ENCODE data around the gene CHRM1. TPM values are rescaled to one million over a fixed set of nuclear protein-coding genes. Genes with fewer than 3 reads are reported as not detected.
A peak's percentile ranks its signal among the peaks of the same experiment; 100 is the strongest.

The CHRM1 gene
- total and polyA plus RNA-seq, 4 donors, result 0.38 to 1.5 (median 1.2) TPM

DNA sequence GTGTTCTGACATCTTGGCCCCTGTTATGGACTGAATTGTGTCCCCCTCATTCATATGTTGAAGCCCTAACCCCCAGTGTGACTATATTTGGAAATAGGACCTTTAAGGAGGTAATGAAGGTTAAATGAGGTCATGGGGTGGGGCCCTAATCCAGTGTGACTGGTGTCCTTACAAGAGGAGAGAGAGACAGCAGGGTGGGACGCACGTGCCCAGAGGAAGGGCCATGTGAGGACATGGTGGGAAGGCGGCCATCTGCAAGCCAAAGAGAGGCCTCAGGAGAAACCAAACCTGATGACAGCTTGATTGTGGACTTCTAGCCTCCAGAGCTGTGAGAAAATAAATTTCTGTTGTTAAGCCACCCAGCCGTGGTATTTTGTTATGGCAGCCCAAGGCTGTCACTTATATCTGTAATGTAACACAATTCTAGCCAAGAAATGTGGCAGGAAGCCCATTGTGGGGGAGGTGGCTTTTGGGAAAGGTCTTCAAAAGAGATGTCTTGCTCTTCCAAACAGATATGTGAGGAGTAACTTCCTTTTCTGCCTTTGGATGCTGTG is 39.9 kb upstream of the CHRM1 start:
- Histone ChIP-seq H3K9me3 (ENCODE audit: control insufficient read depth in 4 of 4, insufficient read depth in 3 of 4, low read length in 3 of 4) (no peaks in the 10 kb centered on the region), H3K36me3 (ENCODE audit: control insufficient read depth in 4 of 4, insufficient read depth in 4 of 4, low read length in 4 of 4) (no peaks in the 10 kb centered on the region), H3K27ac (ENCODE audit: low read depth in 1 of 2, low read length in 1 of 2) (no peak overlapping the region), H3K9ac (ENCODE audit: insufficient read depth in 1 of 2, low read length in 2 of 2) (no peak overlapping the region), H3K4me3 (no peak overlapping the region), H3K27me3 (ENCODE audit: control insufficient read depth in 3 of 3, insufficient read depth in 3 of 3, low read length in 2 of 3) (no peaks in the 10 kb centered on the region), H3K4me1 (ENCODE audit: control insufficient read depth in 5 of 5, insufficient read depth in 5 of 5, low read length in 5 of 5) (peaks cover 0 to 11% (median 7%) of the 10 kb centered on the region in 5 donors)
- ATAC-seq (ENCODE audit: insufficient read depth, low FRiP score), result no peak
- DNase-seq, result no peak
- TF ChIP-seq, protein P1, sequence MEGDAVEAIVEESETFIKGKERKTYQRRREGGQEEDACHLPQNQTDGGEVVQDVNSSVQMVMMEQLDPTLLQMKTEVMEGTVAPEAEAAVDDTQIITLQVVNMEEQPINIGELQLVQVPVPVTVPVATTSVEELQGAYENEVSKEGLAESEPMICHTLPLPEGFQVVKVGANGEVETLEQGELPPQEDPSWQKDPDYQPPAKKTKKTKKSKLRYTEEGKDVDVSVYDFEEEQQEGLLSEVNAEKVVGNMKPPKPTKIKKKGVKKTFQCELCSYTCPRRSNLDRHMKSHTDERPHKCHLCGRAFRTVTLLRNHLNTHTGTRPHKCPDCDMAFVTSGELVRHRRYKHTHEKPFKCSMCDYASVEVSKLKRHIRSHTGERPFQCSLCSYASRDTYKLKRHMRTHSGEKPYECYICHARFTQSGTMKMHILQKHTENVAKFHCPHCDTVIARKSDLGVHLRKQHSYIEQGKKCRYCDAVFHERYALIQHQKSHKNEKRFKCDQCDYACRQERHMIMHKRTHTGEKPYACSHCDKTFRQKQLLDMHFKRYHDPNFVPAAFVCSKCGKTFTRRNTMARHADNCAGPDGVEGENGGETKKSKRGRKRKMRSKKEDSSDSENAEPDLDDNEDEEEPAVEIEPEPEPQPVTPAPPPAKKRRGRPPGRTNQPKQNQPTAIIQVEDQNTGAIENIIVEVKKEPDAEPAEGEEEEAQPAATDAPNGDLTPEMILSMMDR (IDR thresholded peaks at IDR 0.05; ENCODE audit: control extremely low read depth, extremely low read depth), result no peak
- WGBS, 2 donors, result 86 to 88% methylated on average over 4 of the region's 4 CpGs

DNA sequence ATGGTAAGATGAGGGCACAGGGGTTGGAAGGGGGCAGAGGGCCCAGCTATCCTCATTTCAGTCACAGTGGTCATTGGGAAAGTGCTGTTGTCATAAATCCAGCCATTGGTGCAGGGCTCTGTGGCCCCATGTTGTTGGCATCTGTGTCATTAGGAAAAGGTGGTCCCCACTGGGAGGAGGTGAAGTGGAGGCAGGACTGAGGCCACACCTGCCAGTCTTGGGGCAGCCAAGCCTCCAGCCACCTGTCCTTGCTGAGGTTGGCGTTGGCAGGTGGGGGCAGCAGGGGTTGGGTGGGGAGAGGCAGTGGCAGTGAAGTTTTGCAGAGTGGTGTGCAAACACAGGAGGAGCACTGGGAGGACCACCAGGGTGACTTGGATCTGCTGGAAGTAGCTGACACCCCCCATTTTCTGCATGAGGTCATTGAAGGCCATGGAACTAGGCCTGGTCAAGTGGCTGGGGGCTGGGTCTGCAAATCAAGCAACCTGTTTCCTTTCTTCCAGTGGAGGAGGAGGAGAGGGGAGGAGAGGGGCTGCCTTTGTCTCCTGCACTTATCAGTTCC is 38.3 kb upstream of the CHRM1 start:
- no peak for DNase-seq
- no peak overlapping the region for H3K9ac ChIP-seq (ENCODE audit: insufficient read depth in 1 of 2, low read length in 2 of 2)

DNA sequence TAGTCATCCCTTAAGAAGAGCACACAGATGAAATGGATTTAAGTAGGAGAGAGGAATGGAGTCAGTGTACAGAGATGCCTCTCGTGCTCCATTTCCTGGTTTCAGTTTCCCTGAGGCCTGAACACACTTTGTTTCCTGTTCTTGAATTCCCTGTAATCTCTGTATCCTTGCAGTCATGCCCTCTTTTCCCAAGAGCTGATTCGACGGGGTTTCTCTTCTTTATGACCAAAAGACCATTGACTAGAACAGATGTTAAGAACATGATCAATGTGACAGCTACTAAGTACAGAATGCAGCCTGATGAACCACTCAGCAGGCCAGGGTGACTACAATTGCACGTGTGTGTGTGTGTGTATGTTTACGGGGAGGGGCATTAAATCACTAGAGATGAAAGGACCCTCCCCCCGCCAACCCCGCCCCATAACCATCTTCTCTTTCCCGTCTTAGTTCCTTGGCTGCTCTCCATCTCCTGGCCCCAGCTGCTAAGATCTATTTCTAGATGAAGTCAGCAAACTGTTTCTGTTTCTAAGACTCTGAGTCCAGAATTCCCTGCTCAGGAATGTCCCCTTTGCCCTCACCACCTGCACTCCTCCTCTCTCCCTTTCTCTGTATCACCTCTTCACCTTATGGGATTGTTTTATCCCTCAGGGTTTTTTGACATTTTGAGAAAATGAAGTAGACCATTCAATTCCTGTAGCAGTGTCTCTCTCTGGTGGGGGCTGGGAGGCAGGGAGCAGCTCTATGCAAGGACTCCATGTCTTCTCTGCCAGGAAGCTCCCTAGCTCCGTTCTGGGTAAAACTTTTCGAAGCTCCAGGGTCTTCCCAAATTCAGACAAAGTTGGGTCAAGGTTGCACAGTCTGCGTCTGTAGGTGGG is 37.6 kb upstream of the CHRM1 start:
- Histone ChIP-seq H3K9ac (ENCODE audit: insufficient read depth in 1 of 2, low read length in 2 of 2) (no peak overlapping the region), H3K9me3 (ENCODE audit: control insufficient read depth in 4 of 4, insufficient read depth in 3 of 4, low read length in 3 of 4) (no peaks in the 10 kb centered on the region), H3K27me3 (ENCODE audit: control insufficient read depth in 3 of 3, insufficient read depth in 3 of 3, low read length in 2 of 3) (no peaks in the 10 kb centered on the region), H3K4me3 (no peak overlapping the region), H3K27ac (ENCODE audit: low read depth in 1 of 2, low read length in 1 of 2) (peak overlapping the region in 1 of 2 donors; percentile 37), H3K36me3 (ENCODE audit: control insufficient read depth in 4 of 4, insufficient read depth in 4 of 4, low read length in 4 of 4) (no peaks in the 10 kb centered on the region), H3K4me1 (ENCODE audit: control insufficient read depth in 5 of 5, insufficient read depth in 5 of 5, low read length in 5 of 5) (peaks cover 0 to 11% (median 7%) of the 10 kb centered on the region in 5 donors)
- no peak for ATAC-seq (ENCODE audit: insufficient read depth, low FRiP score)
- DNase-seq, result peak; percentile 77 to 88 (median 83)
- TF ChIP-seq, protein P1 (IDR thresholded peaks at IDR 0.05; ENCODE audit: control extremely low read depth, extremely low read depth), result no peak
- WGBS, 2 donors, result 36 to 46% methylated on average over 11 of the region's 11 CpGs

More for the DNA sequence above, 38.3 kb upstream of the CHRM1 start:
- ATAC-seq (ENCODE audit: insufficient read depth, low FRiP score), result no peak
- peak overlapping the region in 1 of 2 donors; percentile 15 for H3K27ac ChIP-seq (ENCODE audit: low read depth in 1 of 2, low read length in 1 of 2)
- H3K4me1 ChIP-seq (ENCODE audit: control insufficient read depth in 5 of 5, insufficient read depth in 5 of 5, low read length in 5 of 5), result peaks cover 0 to 11% (median 7%) of the 10 kb centered on the region in 5 donors
- TF ChIP-seq, protein P1 (IDR thresholded peaks at IDR 0.05; ENCODE audit: control extremely low read depth, extremely low read depth), result no peak
- H3K4me3 ChIP-seq, result no peak overlapping the region
- H3K27me3 ChIP-seq (ENCODE audit: control insufficient read depth in 3 of 3, insufficient read depth in 3 of 3, low read length in 2 of 3), result no peaks in the 10 kb centered on the region
- 94 to 100% methylated on average over 1 of the region's 1 CpG for WGBS, 2 donors
- no peaks in the 10 kb centered on the region for H3K36me3 ChIP-seq (ENCODE audit: control insufficient read depth in 4 of 4, insufficient read depth in 4 of 4, low read length in 4 of 4)
- H3K9me3 ChIP-seq (ENCODE audit: control insufficient read depth in 4 of 4, insufficient read depth in 3 of 4, low read length in 3 of 4), result no peaks in the 10 kb centered on the region

Measured in lung (tissue), 12 donors.